Measurements from ENCODE around the gene CCT3. TPM values are rescaled to one million over a fixed set of nuclear protein-coding genes. Genes with fewer than 3 reads are reported as not detected.

The CCT3 gene
- total RNA-seq, 2 donors from 2014 or later = 104 to 106 TPM

DNA sequence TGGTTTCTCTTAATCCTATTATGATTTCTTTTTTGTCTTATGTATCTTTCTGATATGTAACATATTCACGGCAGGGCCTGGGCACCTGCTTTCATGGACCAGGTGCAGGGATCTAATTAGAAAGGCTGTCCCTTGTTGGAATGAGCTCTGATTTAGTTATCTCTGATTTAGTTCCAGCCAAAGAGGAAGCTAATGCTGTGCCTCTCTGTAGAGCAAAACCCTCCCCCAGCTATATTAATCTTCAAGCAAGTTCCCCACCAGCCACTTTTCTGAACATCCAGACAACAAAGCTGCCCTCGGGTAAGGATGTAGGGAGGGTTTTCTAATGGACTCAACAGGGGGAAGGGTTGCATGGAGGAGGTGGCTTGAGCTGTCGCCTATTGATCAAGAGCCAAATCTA is 6.3 kb upstream of the CCT3 start:
- no peak overlapping the region for H3K4me3 ChIP-seq
- H3K27me3 ChIP-seq = no peaks in the 10 kb centered on the region
- DNase-seq (no peak), ATAC-seq (no peak)
- intact Hi-C loops (cut with DNase I) = no loop called here
- H3K36me3 ChIP-seq (replicated peaks in 1 of 2; ENCODE audit: insufficient read depth in 1 of 2, low read depth in 2 of 2) = no peaks in the 10 kb centered on the region
- no peaks in the 10 kb centered on the region for H3K9me3 ChIP-seq
- WGBS, 2 donors = 52 to 59% methylated on average over 3 of the region's 3 CpGs
- no peak for TF ChIP-seq POLR2A (IDR thresholded peaks at IDR 0.05)
- TF ChIP-seq, protein P1, sequence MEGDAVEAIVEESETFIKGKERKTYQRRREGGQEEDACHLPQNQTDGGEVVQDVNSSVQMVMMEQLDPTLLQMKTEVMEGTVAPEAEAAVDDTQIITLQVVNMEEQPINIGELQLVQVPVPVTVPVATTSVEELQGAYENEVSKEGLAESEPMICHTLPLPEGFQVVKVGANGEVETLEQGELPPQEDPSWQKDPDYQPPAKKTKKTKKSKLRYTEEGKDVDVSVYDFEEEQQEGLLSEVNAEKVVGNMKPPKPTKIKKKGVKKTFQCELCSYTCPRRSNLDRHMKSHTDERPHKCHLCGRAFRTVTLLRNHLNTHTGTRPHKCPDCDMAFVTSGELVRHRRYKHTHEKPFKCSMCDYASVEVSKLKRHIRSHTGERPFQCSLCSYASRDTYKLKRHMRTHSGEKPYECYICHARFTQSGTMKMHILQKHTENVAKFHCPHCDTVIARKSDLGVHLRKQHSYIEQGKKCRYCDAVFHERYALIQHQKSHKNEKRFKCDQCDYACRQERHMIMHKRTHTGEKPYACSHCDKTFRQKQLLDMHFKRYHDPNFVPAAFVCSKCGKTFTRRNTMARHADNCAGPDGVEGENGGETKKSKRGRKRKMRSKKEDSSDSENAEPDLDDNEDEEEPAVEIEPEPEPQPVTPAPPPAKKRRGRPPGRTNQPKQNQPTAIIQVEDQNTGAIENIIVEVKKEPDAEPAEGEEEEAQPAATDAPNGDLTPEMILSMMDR (IDR thresholded peaks at IDR 0.05) = no peak
- no peak overlapping the region for H3K27ac ChIP-seq
- no peaks in the 10 kb centered on the region for H3K4me1 ChIP-seq

DNA sequence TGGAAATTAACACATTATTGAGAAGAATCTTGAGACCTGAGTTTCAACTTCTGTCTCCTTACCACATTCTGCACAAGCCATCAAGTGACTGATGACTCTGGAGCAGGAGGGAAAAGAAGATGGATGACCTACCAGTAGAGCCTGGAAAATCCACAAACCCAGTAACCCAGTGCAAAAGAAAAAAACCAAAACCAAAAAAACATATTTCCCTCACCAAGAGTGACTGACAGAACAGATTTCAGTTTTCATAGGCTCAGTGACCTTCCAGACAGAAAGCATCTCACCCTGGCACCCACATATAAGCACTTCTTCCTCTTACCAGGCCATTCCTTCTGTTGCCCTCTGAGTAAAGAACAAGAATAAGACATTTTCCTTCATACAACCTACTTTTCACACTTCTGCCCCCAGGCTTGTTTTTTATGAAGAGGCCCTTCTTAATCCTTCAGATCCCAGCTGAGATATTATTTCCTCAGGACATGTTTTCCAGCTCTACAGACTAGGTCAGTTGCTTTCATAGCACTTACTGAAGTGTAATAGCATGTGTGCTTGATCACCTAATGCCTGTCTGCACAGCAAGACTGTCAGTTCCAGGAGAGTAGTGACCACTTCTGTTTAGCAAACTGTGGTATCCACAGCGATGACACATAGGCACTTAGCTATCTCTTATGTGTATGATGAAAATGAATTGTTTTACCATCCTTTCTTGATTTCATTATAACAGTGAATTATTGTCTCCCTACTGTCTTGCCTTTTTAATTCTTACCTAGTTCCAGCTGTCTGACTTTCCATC is 4.3 kb upstream of the CCT3 start:
- intact Hi-C loops (cut with DNase I) = no loop called here
- DNase-seq (no peak), ATAC-seq (no peak)
- Histone ChIP-seq H3K27ac (no peak overlapping the region), H3K9me3 (no peaks in the 10 kb centered on the region), H3K4me1 (peaks cover 2% of the 10 kb centered on the region), H3K27me3 (no peaks in the 10 kb centered on the region), H3K36me3 (replicated peaks in 1 of 2; ENCODE audit: insufficient read depth in 1 of 2, low read depth in 2 of 2) (no peaks in the 10 kb centered on the region), H3K4me3 (no peak overlapping the region)
- TF ChIP-seq POLR2A (IDR thresholded peaks at IDR 0.05) = no peak
- TF ChIP-seq, protein P1 (IDR thresholded peaks at IDR 0.05) = no peak
- WGBS, 2 donors = 76 to 79% methylated on average over 1 of the region's 1 CpG

DNA sequence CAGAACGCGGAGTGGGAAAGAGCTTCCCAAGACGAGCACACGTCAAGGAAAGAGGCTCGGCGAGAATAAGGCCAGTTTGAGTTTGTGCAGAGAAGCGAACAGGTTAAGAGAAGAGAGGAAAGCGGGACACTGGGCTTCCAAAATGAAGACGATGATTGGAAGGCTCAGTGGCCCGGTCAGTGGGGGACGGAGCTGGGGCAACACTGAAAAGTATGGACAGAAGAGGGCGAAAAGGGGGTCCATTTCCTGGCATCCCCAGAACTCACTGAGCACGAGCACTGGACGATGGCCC is 258 bp downstream of the CCT3 start:
- peak; percentile 15 for ATAC-seq
- no peak for DNase-seq
- Histone ChIP-seq H3K4me3 (peak overlapping the region; percentile 75 to 93), H3K4me1 (peaks cover 21% of the 10 kb centered on the region), H3K9me3 (no peaks in the 10 kb centered on the region), H3K36me3 (replicated peaks in 1 of 2; ENCODE audit: insufficient read depth in 1 of 2, low read depth in 2 of 2) (peaks cover 0 to 11% of the 10 kb centered on the region in 2 donors), H3K27me3 (no peaks in the 10 kb centered on the region), H3K27ac (peak overlapping the region in 3 of 4 donors; percentile 39 to 90 (median 83))
- intact Hi-C loops (cut with DNase I) = no loop called here
- 0% methylated on average over 14 of the region's 14 CpGs for WGBS, 2 donors
- TF ChIP-seq, protein P1 (IDR thresholded peaks at IDR 0.05) = peak in 1 of 7 experiments; percentile 8
- no peak for TF ChIP-seq POLR2A (IDR thresholded peaks at IDR 0.05)

DNA sequence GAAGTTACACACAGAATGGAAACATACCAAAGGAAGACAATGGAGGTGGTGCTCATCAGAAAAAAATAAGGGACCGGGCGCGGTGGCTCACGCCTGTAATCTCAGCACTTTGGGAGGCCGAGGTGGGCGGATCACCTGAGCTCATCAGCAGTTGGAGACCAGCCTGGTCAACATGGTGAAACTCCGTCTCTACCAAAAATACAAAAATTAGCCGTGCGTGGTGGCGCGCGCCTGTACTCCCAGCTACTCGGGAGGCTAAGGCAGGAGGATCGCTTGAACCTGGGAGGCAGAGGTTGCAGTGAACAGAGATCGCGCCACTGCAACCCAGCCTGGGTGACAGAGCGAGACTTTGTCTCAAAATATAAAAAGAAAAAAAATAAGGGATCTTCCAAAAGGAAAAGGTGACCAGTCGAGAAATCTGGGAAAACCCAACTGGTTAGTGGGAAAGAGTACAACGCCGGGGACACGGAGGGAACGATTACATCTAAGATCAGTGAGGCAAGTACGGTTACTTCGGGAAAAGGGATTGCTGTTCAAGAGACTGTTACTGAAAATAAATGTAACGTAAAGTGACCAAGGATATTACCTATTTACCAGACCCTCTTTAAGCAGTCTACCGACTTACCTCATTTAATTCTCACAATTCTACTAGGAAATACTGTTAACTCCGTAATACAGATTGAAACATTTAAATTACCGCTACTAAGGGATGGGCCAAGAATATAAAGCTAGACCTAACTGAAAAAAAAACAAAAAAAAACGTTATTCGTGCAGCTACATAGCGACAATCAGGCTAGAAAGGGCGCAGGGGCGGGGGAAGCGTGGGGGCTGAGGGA is 822 bp downstream of the CCT3 start:
- intact Hi-C loops (cut with DNase I) = no loop called here
- WGBS, 2 donors = 33 to 40% methylated on average over 34 of the region's 34 CpGs
- H3K27ac ChIP-seq = peak overlapping the region in 3 of 4 donors; percentile 39 to 90 (median 83)
- H3K4me3 ChIP-seq = peak overlapping the region; percentile 75 to 93
- DNase-seq = no peak
- H3K27me3 ChIP-seq = no peaks in the 10 kb centered on the region
- H3K36me3 ChIP-seq (replicated peaks in 1 of 2; ENCODE audit: insufficient read depth in 1 of 2, low read depth in 2 of 2) = peaks cover 0 to 17% of the 10 kb centered on the region in 2 donors
- H3K4me1 ChIP-seq = peaks cover 21% of the 10 kb centered on the region
- TF ChIP-seq POLR2A (IDR thresholded peaks at IDR 0.05) = no peak
- TF ChIP-seq, protein P1 (IDR thresholded peaks at IDR 0.05) = no peak
- no peaks in the 10 kb centered on the region for H3K9me3 ChIP-seq
- no peak for ATAC-seq

Measured in body of pancreas (tissue), 4 donors.